NCI-H2227 treated with DMSO at 0.1 percent for 48 hours (cell line): ENCODE results near the gene TLDC2.
A peak's percentile ranks its signal among the peaks of the same experiment; 100 is the strongest.
"Not testable (repeated sequence)": the region's sequence is repeated elsewhere in the genome, so short reads cannot be mapped to it uniquely, and the experiment has no call there.

Source experiments
- DNase-seq: peaks from one replicate; lab custom pipeline; 2025; lab: John Stamatoyannopoulos, UW

TLDC2 gene

DNA sequence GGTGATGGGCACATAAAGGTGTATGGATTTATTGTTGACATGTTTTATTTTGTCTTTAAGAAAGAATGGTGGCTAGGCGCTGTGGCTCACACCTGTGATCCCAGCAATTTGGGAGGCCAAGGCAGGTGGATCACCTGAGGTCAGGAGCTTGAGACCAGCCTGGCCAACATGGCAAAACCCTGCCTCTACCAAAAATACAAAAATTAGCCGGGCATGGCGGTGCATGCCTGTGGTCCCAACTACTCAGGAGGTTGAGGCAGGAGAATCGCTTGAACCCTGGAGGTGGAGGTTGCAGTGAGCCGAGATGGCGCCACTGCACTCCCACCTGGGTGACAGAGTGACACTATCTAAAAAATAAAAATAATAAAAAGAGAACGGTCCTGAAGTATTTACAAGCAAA is 30.1 kb downstream of the TLDC2 start:
- DNase-seq = not testable (repeated sequence)

DNA sequence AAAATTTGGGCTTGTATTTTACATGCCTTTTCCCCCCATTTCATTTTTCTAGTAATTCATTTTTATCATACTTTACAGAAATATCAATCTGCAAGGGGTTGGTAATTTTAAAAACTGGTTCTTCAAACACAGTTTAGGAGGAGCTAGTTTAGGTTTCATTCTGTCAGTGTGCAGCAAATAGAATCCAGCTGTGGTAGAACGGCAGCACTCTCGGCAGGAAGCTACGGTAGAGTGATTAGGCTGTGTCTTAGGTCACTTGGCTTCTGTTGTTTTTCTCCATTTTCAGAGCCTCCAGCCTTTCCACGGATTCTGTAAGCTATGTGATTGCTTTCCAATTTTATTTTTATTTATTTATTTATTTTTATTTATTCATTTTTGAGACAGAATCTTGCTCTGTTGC is 32.7 kb downstream of the TLDC2 start:
- DNase-seq = no peak

DNA sequence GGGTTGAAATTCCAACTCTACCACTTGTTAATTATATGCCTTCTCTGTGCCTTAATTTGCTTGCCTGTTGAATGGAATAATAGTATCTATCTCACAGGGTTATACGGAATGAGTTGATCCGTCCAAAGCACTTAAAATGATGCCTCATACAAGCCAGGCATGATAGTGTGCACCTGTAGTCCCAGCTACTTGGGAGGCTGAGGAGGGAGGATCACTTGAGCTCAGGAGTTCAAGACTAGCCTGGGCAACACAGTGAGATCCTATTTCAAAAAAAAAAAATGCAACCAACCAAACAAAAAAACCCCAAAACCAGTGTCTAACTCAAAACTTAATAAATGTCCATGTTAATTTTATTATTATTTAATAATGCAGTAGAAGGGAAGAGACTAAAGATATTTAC is 40.3 kb downstream of the TLDC2 start:
- no peak for DNase-seq

DNA sequence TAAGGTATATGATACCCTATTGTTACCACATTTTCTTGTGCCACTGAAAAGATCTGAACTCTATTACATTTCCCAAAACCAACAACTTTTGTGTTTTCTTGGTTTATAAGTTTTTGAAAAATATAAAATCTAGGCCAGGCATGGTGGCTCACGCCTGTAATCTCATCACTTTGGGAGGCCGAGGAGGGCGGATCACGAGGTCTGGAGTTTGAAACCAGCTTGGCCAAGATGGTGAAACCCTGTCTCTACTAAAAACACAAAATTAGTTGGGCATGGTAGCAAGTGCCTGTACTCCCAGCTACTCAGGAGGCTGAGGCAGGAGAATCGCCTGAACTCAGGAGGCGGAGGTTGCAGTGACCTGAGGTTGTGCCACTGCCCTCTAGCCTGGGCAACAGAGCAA is 41.3 kb downstream of the TLDC2 start:
- no peak for DNase-seq

DNA sequence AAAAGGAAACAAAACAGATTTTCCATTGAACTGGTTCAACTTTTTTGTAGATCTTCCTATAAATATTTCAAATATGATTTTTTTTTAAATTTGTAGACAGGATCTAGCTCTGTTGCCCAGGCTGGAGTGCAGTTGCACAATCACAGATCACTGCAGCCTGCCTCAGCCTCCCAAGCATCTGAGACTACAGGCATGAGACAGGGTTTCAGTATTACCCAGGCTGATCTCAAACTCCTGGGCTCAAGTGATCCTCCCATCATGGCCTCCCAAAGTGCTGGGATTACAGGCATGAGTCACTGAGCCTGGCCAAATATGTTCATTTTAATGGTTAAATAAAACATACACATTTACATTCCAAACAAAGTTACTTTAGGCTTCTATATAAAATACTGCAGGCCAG is 42.0 kb downstream of the TLDC2 start:
- no peak for DNase-seq

DNA sequence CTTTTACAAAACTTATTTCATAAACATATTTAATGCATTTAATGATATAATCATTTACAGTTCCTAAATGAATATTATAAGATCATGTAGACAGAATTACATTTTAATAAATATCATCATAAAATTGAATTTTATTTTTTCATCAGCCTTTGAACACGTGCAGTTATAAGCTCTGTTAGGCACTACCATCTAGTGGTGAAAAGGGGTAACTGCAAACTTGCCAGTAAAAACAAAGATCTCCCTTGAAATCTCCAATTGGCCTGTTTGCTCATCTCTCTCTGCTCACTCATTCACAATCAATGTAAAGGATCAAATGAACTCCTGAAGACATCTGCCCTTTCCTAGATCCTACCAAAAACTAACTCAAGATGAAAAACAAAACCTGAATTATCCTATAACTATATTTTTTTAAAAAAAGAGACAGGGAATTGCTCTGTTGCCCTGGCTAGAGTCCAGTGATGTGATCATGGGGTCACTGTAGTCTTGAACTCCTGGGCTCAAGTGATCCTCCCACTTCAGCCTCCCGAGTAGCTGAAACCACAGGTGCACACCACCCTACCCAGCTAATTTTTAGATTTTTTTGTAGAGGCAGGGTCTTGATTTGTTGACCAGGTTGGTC is 43.9 kb downstream of the TLDC2 start:
- DNase-seq = peak; percentile 75

DNA sequence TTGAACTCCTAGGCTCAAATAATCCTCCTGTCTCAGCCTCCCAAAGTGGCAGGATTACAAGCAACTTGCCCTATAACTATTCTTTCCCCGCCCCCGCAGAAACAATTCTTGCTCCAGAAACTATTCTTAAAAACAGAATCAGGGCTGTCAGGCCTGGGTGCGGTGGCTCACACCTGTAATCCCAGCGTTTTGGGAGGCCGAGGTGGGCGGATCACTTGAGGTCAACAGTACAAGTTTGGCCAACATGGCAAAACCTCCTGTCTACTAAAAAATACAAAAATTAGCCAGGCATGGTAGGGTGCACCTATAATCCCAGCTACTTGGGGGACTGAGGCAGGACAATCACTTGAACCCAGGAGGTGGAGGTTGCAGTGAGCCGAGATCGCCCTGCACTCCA is 44.4 kb downstream of the TLDC2 start:
- no peak for DNase-seq

DNA sequence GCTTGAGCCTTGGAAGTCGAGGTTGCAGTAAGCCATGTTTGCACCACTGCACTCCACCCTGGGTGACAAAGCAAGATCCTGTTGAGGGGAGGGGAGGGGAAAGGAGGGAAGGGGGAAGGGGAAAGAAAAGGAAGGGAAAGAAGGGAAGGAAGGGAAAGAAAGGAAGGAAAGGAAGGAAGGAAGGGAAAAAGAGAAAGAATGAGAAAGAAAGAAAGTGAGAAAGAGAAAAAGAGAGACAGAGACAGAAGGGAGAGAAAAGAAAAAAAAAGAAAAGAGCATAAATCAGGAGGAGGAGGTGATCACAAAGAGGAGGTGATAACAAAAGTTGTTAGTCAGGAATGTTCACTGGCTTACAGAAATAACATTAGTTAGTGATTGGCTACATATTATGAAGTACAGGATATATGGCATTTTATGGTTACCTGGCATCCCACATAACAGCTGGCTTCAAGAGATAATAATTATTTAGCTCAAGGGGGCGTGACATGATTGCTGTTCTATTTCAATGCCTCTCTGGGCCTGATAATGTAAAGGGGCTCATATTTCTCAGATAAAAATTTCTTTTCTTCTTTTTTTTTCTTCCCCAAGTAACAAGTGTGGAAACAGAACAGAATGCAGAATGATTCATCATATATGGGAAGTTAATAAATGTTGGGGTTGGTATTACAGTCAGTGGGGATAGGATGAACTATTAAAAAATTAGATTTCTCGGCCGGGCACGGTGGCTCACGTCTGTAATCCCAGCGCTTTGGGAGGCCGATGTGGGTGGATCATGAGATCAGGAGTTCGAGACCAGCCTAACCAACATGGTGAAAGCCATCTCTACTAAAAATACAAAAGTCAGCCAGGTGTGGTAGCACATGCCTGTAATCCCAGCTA is 48.5 kb downstream of the TLDC2 start:
- no peak for DNase-seq

DNA sequence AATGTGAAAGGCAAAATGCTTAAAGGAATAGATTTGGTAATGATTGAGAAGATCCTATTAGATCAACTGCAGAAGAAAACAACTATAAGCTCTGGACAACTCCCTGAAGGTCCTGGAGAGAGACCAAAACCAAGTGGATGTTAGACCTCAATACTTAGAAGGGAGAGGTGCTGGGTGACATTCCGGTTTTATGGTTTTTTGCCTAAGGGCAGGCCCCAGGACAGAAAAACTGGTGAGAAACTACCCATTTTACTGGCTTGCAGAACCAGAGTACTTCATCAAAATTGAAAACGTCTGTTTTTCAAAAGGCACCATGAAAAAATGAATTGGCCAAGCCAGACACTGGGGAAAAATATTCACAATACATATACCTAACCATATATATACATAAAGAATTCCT is 49.3 kb downstream of the TLDC2 start:
- DNase-seq = no peak

DNA sequence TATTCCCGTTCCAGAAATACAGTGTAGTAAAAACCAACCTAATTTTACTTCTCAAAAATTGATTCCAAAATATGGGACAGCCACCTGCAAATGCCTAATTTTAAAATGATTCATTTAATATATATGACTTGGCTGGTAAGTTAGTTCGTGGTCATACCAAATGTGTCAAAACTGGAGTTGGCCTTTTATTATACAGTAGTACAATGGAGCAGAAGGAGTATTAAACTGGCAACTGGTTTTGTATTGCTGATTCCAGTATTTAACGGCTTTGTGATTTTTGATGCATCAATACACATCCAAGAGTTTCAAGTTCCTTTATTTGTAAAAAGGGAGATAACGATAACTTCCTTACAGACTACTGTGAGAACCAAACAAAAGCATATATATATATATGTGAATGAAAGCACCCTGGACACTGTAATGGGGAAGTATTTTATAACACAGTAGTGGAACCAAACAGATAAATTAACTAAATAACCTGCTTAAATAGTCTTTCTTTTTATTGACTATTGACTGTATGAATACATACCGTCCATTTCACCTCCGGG is 50.8 kb downstream of the TLDC2 start:
- no peak for DNase-seq

DNA sequence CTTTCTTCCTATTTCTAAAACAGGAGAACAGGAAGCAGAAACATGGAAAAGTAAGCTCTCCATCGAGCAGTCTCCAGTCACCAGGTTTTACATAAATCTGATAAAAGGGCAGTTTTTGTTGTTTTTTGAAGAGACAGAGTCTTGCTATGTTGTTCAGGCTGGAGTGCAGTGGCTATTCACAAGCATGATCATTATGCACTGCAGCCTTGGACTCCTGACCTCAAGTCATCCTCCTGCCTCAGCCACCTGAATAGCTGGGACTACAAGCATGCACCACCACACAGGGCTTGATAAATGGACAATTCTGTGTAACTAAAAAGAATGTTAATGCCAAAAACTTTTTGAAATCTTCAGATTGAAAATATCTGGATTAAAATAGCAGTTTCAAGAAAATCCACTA is 51.8 kb downstream of the TLDC2 start:
- DNase-seq = no peak

DNA sequence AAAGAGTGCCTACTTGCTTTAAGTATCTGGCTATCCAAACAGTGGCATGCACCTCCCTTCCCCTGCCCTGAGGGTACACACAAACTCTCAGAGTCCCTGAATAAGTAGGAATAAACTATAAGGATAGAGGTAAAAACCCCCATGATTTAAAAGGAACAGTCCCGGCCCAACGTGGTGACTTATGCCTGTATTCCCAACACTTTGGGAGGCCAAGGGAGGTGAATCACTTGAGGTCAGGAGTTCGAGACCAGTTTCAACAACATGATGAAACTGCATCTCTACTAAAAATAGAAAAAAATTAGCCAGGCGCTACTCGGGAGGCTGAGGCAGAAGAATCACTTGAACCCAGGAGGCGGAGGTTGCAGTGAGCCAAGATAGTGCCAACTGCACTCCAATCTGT is 53.4 kb downstream of the TLDC2 start:
- DNase-seq = no peak

DNA sequence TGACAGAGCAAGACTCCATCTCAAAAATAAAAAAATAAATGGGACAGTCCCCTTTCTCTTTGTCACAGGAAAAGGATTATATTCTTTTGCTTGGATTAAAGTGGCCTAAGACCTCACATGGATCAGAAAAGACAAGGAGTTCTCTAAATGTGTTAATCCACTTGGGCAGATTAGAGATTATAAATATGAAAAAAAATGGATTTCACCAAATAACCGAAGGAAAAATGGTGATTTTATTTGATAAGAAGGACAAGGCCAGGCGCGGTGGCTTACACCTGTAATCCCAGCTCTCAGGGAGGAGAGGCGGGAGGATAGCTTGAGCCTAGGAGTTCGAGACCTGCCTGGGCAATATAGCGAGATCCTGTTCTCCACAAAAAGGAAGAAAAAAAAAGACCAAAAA is 53.8 kb downstream of the TLDC2 start:
- DNase-seq = no peak

DNA sequence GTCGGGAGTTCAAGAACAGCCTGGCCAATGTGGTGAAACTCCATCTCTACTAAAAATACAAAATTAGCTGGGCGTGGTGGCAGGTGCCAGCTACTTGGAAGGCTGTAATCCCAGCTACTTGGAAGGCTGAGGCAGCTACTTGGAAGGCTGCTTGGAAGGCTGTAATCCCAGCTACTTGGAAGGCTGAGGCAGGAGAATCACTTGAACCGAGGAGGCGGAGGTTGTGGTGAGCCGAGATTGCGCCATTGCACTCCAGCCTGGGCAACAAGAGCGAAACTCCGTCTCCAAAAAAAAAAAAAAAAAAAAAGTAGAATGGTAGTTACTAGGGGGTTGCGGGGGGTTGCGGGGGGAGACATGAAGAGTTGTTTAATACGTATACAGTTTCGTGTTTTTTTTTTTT is 56.1 kb downstream of the TLDC2 start:
- DNase-seq = not testable (repeated sequence)

DNA sequence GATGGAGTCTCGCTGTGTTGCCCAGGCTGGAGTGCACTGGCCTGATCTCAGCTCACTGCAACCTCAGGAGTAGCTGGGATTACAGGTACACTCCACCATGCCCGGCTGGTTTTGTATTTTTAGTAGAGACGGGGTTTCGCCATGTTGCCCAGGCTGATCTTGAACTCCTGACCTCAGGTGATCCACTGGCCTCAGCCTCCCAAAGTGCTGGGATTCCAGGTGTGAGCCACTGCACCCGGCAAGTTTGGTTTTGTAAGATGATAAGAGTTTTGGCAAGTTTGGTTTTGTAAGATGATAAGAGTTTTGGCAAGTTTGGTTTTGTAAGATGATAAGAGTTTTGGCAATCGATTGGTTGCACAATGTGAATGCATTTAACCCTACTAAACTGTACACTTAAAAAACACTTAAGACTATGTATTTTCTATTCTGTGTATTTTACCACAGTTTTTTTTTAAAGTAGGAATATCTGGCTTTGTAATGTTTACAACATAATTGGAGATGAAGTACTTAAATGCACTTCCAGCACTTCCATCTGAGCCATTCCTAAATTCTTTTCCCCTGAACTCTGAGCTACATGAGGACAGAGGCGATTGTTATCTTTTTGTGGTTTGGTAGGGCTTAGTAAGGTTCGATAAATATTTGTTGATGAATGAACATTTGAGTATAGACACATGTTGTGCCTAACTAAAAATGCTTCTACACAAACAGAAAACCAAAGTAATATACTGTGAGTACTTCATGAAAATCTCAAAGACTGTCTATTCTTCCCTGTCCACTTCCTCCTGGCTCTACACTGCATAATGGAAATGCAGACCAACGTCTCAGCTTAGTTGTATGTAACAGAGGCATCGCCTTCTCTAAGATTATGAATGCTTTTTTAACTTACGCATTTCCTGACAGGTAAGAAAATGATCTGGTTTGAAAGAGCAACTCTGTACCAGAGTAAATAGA is 56.8 kb downstream of the TLDC2 start:
- no peak for DNase-seq

DNA sequence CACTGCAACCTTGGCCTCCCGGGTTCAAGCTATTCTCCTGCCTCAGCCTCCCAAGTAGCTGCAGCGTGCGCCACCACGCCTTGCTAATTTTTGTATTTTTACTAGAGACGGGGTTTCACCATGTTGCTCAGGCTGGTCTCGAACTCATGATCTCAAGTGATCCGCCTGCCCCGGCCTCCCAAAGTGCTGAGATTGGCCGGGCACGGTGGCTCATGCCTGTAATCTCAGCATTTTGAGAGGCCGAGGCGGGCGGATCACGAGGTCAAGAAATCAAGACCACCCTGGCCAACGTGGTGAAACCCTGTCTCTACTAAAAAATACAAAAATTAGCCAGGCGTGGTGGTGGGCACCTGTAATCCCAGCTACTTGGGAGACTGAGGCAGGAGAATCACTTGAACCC is 57.6 kb downstream of the TLDC2 start:
- not testable (repeated sequence) for DNase-seq

DNA sequence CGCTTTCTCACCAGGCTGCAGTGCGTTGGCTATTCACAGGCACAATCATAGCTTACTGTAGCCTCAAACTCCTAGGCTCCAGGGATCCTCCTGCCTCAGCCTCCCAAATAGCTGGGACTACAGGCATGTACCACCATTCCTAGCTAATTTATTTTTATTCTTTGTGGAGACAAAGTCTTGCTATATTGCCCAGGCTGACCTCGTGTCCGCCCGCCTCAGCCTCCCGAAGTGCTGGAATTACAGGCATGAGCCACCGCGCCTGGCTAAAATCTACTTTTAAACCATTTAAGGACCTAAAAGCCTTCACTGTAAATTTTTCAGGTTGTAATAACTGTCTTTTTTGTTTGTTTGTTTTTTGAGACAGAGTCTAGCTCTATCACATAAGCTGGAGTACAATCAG is 60.4 kb downstream of the TLDC2 start:
- DNase-seq = no peak

DNA sequence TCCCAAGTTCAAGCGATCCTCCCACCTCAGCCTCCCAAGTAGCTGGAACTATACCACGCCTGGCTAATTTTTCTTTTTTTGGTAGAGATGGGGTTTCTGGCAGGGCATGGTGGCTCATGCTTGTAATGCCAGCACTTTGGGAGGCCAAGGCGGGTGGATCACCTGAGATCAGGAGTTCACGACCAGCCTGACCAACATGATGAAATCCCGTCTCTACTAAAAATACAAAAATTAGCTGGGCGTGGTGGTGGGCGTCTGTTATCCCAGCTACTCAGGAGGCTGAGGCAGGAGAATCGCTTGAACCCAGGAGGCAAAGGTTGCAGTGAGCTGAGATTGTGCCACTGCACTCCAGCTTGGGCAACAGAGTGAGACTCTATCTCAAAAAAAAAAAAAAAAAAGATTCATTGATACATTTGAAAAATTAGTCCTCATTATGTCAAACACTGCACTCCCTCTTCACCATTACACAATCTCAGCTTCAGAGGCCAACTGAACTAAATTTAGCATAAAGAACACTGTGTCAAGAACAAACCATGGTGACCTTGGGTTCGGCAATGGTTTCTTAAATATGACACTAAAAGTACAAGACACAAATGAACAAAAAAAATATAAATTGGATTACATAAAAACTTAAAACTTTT is 60.9 kb downstream of the TLDC2 start:
- DNase-seq = not testable (repeated sequence)

DNA sequence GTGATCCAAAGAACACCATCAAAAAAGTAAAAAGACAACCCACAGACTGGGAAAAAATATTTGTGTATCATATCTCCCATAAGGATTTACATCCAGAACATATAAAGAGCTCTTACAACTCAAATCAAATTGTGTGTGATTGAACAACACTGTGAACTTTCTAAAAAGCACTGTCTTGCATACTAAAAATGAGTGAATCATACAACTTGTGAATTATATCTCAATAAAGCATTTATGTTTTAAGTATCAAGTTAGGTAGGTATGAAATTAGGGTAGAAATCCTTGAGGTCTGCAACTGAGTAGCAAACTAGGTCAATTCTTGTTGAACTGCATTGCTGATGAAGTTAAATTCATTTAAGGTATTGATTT is 61.4 kb downstream of the TLDC2 start:
- DNase-seq = no peak

DNA sequence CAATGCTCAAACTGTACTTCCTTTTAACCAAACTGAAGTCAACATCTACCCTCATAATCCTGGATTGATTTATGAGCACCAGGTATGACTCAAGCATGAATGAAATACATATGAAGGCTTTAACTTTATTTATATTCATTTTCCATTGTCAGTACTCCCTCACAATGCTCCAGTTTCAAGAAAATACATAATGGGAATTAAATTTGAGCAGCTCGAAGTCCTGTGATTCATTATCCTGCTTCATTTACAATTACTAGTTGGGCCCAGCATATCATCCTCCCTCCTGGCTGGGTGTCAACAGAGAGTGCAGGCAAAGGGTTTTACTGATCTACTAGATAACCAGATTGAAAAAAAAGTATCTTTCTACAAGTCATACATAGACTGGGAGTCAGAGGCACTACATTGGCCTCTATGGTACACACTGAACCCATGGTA is 65.5 kb downstream of the TLDC2 start:
- DNase-seq = no peak
